Mesothelial cell of epicardium (in vitro differentiated cells): ENCODE measurements around the gene ZDHHC1. TPM values are rescaled to one million over a fixed set of nuclear protein-coding genes. Genes with fewer than 3 reads are reported as not detected.

Experiments used
- DNase-seq, 2 experiments: peaks; one replicate each; pipeline ENCODE4 v3.0.0; 2021; ENCODE audit warnings: low spot score in 2 of 2; ENCODE audit not compliant: unreplicated experiment in 2 of 2
- H3K27ac Mint-ChIP-seq: 2 replicates; pipeline ENCODE4 v1.8.0; 2021; ENCODE audit warnings: mixed read lengths
- H3K27me3 Mint-ChIP-seq: 2 replicates; pipeline ENCODE4 v1.8.0; 2021; ENCODE audit warnings: low read depth, mixed read lengths
- H3K36me3 Mint-ChIP-seq: 2 replicates; pipeline ENCODE4 v1.8.0; 2021; ENCODE audit warnings: mixed read lengths
- H3K4me1 Mint-ChIP-seq: 2 replicates; pipeline ENCODE4 v1.8.0; 2021; ENCODE audit warnings: mixed read lengths
- H3K4me3 Mint-ChIP-seq: 2 replicates; pipeline ENCODE4 v1.8.0; 2021; ENCODE audit warnings: mild to moderate bottlenecking, moderate library complexity, mixed read lengths
- H3K9me3 Mint-ChIP-seq: 2 replicates; pipeline ENCODE4 v1.8.0; 2021; ENCODE audit warnings: mixed read lengths
- CTCF ChIP-seq: fragments of 200-600 bp; sonication (generic); IDR thresholded peaks from one replicate; pipeline ENCODE4 v1.5.0; 2021; ENCODE audit warnings: antibody characterized with exemption; ENCODE audit not compliant: unreplicated experiment
- total RNA-seq: library from RNA; stranded (reverse); gene quantifications from 3 replicates; pipeline ENCODE4 v1.2.1, GENCODE V29; 2021

The ZDHHC1 gene
- total RNA-seq, 1 donor from 2014 or later = 15.4 TPM

GRCh38 chr16:67429799-67430503 lies 13.7 kb upstream of the ZDHHC1 start:
- H3K27me3 Mint-ChIP-seq = peaks cover 63% of the 10 kb centered on the region
- peaks cover 15% of the 10 kb centered on the region for H3K4me1 Mint-ChIP-seq
- no peak for TF ChIP-seq CTCF
- H3K27ac Mint-ChIP-seq = no peak overlapping the region
- H3K36me3 Mint-ChIP-seq = no peaks in the 10 kb centered on the region
- no peak for DNase-seq
- H3K4me3 Mint-ChIP-seq = peak overlapping the region; percentile 66
- no peaks in the 10 kb centered on the region for H3K9me3 Mint-ChIP-seq

GRCh38 chr16:67429053-67429798 lies 12.9 kb upstream of the ZDHHC1 start:
- no peak overlapping the region for H3K27ac Mint-ChIP-seq
- H3K9me3 Mint-ChIP-seq = no peaks in the 10 kb centered on the region
- no peak for TF ChIP-seq CTCF
- no peak for DNase-seq
- peak overlapping the region; percentile 55 for H3K4me3 Mint-ChIP-seq
- H3K4me1 Mint-ChIP-seq = peaks cover 21% of the 10 kb centered on the region
- no peaks in the 10 kb centered on the region for H3K36me3 Mint-ChIP-seq
- peaks cover 65% of the 10 kb centered on the region for H3K27me3 Mint-ChIP-seq

- peak in 1 of 2 experiments; percentile 71 for DNase-seq
- Mint-ChIP-seq H3K27ac (no peak overlapping the region), H3K4me1 (peaks cover 29% of the 10 kb centered on the region), H3K36me3 (no peaks in the 10 kb centered on the region), H3K4me3 (no peak overlapping the region), H3K9me3 (no peaks in the 10 kb centered on the region), H3K27me3 (peaks cover 72% of the 10 kb centered on the region)
- TF ChIP-seq CTCF = peak; percentile 53
These were observed 12.0 kb upstream of the ZDHHC1 start for GRCh38 chr16:67428146-67428731.

GRCh38 chr16:67426950-67427349 lies 10.7 kb upstream of the ZDHHC1 start:
- Mint-ChIP-seq H3K27me3 (peaks cover 65% of the 10 kb centered on the region), H3K4me3 (no peak overlapping the region)

GRCh38 chr16:67426022-67426421 lies 9.7 kb upstream of the ZDHHC1 start:
- no peaks in the 10 kb centered on the region for H3K36me3 Mint-ChIP-seq
- no peaks in the 10 kb centered on the region for H3K9me3 Mint-ChIP-seq
- H3K27me3 Mint-ChIP-seq = peaks cover 58% of the 10 kb centered on the region
- H3K4me3 Mint-ChIP-seq = no peak overlapping the region
- H3K27ac Mint-ChIP-seq = no peak overlapping the region
- peaks cover 22% of the 10 kb centered on the region for H3K4me1 Mint-ChIP-seq
- no peak for DNase-seq
- no peak for TF ChIP-seq CTCF

More at GRCh38 chr16:67426950-67427349, 10.7 kb upstream of the ZDHHC1 start:
- Mint-ChIP-seq H3K36me3 (no peaks in the 10 kb centered on the region), H3K4me1 (peaks cover 25% of the 10 kb centered on the region), H3K27ac (no peak overlapping the region), H3K9me3 (no peaks in the 10 kb centered on the region)
- no peak for TF ChIP-seq CTCF
- DNase-seq = no peak
